BLaER1 treated with 17β-estradiol and CSF1 and Interleukin-3, amounts not matched to agents 10 nM and 100 nM (cell line): ENCODE measurements around the gene THSD7B.
"Not testable (repeated sequence)": the region's sequence is repeated elsewhere in the genome, so short reads cannot be mapped to it uniquely, and the experiment has no call there.

Experiments
- H3K27ac ChIP-seq, 11 experiments: shearing (Covaris generic); formaldehyde crosslinking; 2 replicates each; pipeline ENCODE4 v1.8.1; 2022
- H3K27me3 ChIP-seq, 11 experiments: shearing (Covaris generic); formaldehyde crosslinking; 2 replicates each; pipeline ENCODE4 v1.8.1; 2022
- H3K36me3 ChIP-seq, 11 experiments: shearing (Covaris generic); formaldehyde crosslinking; 2 replicates each; pipeline ENCODE4 v1.8.1; 2022
- H3K4me1 ChIP-seq, 10 experiments: shearing (Covaris generic); formaldehyde crosslinking; 2 replicates each; pipeline ENCODE4 v1.8.1; 2022
- H3K4me2 ChIP-seq, 11 experiments: shearing (Covaris generic); formaldehyde crosslinking; 2 replicates each; pipeline ENCODE4 v1.8.1; 2022
- H3K4me3 ChIP-seq, 10 experiments: shearing (Covaris generic); formaldehyde crosslinking; 2 replicates each; pipeline ENCODE4 v1.8.1; 2022
- H3K9ac ChIP-seq, 11 experiments: shearing (Covaris generic); formaldehyde crosslinking; 2 replicates each; pipeline ENCODE4 v1.8.1; 2022
- H3K9me3 ChIP-seq, 11 experiments: shearing (Covaris generic); formaldehyde crosslinking; replicated peaks in 1 of 11; 2 replicates each; pipeline ENCODE4 v1.8.1; 2022
- H4K20me1 ChIP-seq, 11 experiments: shearing (Covaris generic); formaldehyde crosslinking; 2 replicates each; pipeline ENCODE4 v1.8.1; 2022
- Cebpa-rat ChIP-seq, 11 experiments: shearing (Covaris generic); IDR thresholded peaks; 2 replicates each; pipeline ENCODE4 v1.8.1; 2022

Gene THSD7B

GRCh38 chr2:137096693-137097092 lies 331.3 kb downstream of the THSD7B start:
- H4K20me1 ChIP-seq = no peaks in the 10 kb centered on the region

GRCh38 chr2:137101814-137102213 lies 336.5 kb downstream of the THSD7B start:
- H3K27ac ChIP-seq, H4K20me1 ChIP-seq, H3K4me1 ChIP-seq, H3K4me2 ChIP-seq, H3K9ac ChIP-seq, H3K36me3 ChIP-seq, H3K4me3 ChIP-seq, H3K27me3 ChIP-seq: not testable (repeated sequence)
- H3K9me3 ChIP-seq = peaks cover 0 to 17% (median 4%) of the 10 kb centered on the region in 11 experiments; a peak in 6 of 22 replicates

More at GRCh38 chr2:137096693-137097092, 331.3 kb downstream of the THSD7B start:
- no peak overlapping the region for H3K27ac ChIP-seq
- H3K36me3 ChIP-seq = no peaks in the 10 kb centered on the region
- no peak for TF ChIP-seq Cebpa-rat (IDR thresholded peaks at IDR 0.05)
- H3K9me3 ChIP-seq = peaks cover 0 to 3% (median 0%) of the 10 kb centered on the region in 11 experiments; a peak in 1 of 22 replicates
- no peak overlapping the region for H3K4me2 ChIP-seq
- H3K4me3 ChIP-seq = no peak overlapping the region
- H3K27me3 ChIP-seq = no peaks in the 10 kb centered on the region
- H3K9ac ChIP-seq = no peak overlapping the region
- no peaks in the 10 kb centered on the region for H3K4me1 ChIP-seq

- no peaks in the 10 kb centered on the region for H3K27me3 ChIP-seq
- no peak overlapping the region for H3K27ac ChIP-seq
- no peak overlapping the region for H3K4me3 ChIP-seq
- no peaks in the 10 kb centered on the region for H4K20me1 ChIP-seq
- H3K9ac ChIP-seq = no peak overlapping the region
- no peaks in the 10 kb centered on the region for H3K36me3 ChIP-seq
- no peak for TF ChIP-seq Cebpa-rat (IDR thresholded peaks at IDR 0.05)
- peaks cover 0 to 10% (median 2%) of the 10 kb centered on the region in 11 experiments; a peak in 6 of 22 replicates for H3K9me3 ChIP-seq
- no peaks in the 10 kb centered on the region for H3K4me1 ChIP-seq
- H3K4me2 ChIP-seq = no peak overlapping the region
Observed at GRCh38 chr2:137107904-137108303, 342.6 kb downstream of the THSD7B start.

- no peaks in the 10 kb centered on the region for H4K20me1 ChIP-seq
- H3K36me3 ChIP-seq = no peaks in the 10 kb centered on the region
- H3K4me1 ChIP-seq = no peaks in the 10 kb centered on the region
- no peak overlapping the region for H3K4me3 ChIP-seq
- H3K27ac ChIP-seq = no peak overlapping the region
- TF ChIP-seq Cebpa-rat (IDR thresholded peaks at IDR 0.05) = no peak
- H3K9me3 ChIP-seq = 0 out of 22 replicates have a peak, but pooled peaks cover 0 to 3% (median 0%) of the 10 kb centered on the region in 11 experiments
- H3K4me2 ChIP-seq = no peak overlapping the region
- no peak overlapping the region for H3K9ac ChIP-seq
- no peaks in the 10 kb centered on the region for H3K27me3 ChIP-seq
Observed at GRCh38 chr2:137111896-137112295, 346.6 kb downstream of the THSD7B start.

GRCh38 chr2:137115081-137115794 lies 349.9 kb downstream of the THSD7B start:
- H3K4me1 ChIP-seq = no peaks in the 10 kb centered on the region
- H3K4me3 ChIP-seq = no peak overlapping the region
- no peak overlapping the region for H3K4me2 ChIP-seq
- H3K36me3 ChIP-seq = no peaks in the 10 kb centered on the region
- TF ChIP-seq Cebpa-rat (IDR thresholded peaks at IDR 0.05) = no peak
- no peaks in the 10 kb centered on the region for H3K9me3 ChIP-seq
- no peaks in the 10 kb centered on the region for H4K20me1 ChIP-seq
- H3K9ac ChIP-seq = no peak overlapping the region
- H3K27ac ChIP-seq = no peak overlapping the region
- no peaks in the 10 kb centered on the region for H3K27me3 ChIP-seq

GRCh38 chr2:137115795-137116089 lies 350.4 kb downstream of the THSD7B start:
- no peak overlapping the region for H3K4me3 ChIP-seq
- TF ChIP-seq Cebpa-rat (IDR thresholded peaks at IDR 0.05) = no peak
- H4K20me1 ChIP-seq = no peaks in the 10 kb centered on the region
- H3K4me1 ChIP-seq = no peaks in the 10 kb centered on the region
- no peak overlapping the region for H3K9ac ChIP-seq
- no peak overlapping the region for H3K4me2 ChIP-seq
- no peaks in the 10 kb centered on the region for H3K9me3 ChIP-seq
- H3K36me3 ChIP-seq = no peaks in the 10 kb centered on the region
- H3K27ac ChIP-seq = no peak overlapping the region
- H3K27me3 ChIP-seq = no peaks in the 10 kb centered on the region

- no peak overlapping the region for H3K27ac ChIP-seq
- no peaks in the 10 kb centered on the region for H4K20me1 ChIP-seq
- no peaks in the 10 kb centered on the region for H3K4me1 ChIP-seq
- H3K9me3 ChIP-seq = no peaks in the 10 kb centered on the region
- no peaks in the 10 kb centered on the region for H3K36me3 ChIP-seq
- no peak for TF ChIP-seq Cebpa-rat (IDR thresholded peaks at IDR 0.05)
- no peak overlapping the region for H3K9ac ChIP-seq
- no peaks in the 10 kb centered on the region for H3K27me3 ChIP-seq
- no peak overlapping the region for H3K4me2 ChIP-seq
- no peak overlapping the region for H3K4me3 ChIP-seq
Observed at GRCh38 chr2:137117385-137117784, 352.0 kb downstream of the THSD7B start.

- H3K27me3 ChIP-seq = no peaks in the 10 kb centered on the region
- H3K4me2 ChIP-seq = no peak overlapping the region
- no peak for TF ChIP-seq Cebpa-rat (IDR thresholded peaks at IDR 0.05)
- H3K9ac ChIP-seq = no peak overlapping the region
- H4K20me1 ChIP-seq = no peaks in the 10 kb centered on the region
- no peaks in the 10 kb centered on the region for H3K36me3 ChIP-seq
- H3K4me3 ChIP-seq = no peak overlapping the region
- no peaks in the 10 kb centered on the region for H3K9me3 ChIP-seq
- no peak overlapping the region for H3K27ac ChIP-seq
- 0 out of 20 replicates have a peak, but pooled peaks cover 0 to 2% (median 0%) of the 10 kb centered on the region in 10 experiments for H3K4me1 ChIP-seq
Observed at GRCh38 chr2:137118140-137118539, 352.8 kb downstream of the THSD7B start.

GRCh38 chr2:137123226-137123625 lies 357.9 kb downstream of the THSD7B start:
- Histone ChIP-seq H3K9me3 (no peaks in the 10 kb centered on the region), H4K20me1 (no peaks in the 10 kb centered on the region), H3K27ac (no peak overlapping the region), H3K27me3 (no peaks in the 10 kb centered on the region), H3K36me3 (no peaks in the 10 kb centered on the region), H3K4me3 (no peak overlapping the region), H3K4me2 (peak overlapping the region in 1 of 11 experiments; percentile 15; a peak in 1 of 22 replicates), H3K4me1 (0 out of 20 replicates have a peak, but pooled peaks cover 0 to 6% (median 0%) of the 10 kb centered on the region in 10 experiments), H3K9ac (no peak overlapping the region)
- no peak for TF ChIP-seq Cebpa-rat (IDR thresholded peaks at IDR 0.05)

- Histone ChIP-seq H3K27me3 (no peaks in the 10 kb centered on the region), H3K4me1 (no peaks in the 10 kb centered on the region), H3K36me3 (no peaks in the 10 kb centered on the region), H3K9me3 (peaks cover 0 to 3% (median 0%) of the 10 kb centered on the region in 11 experiments; a peak in 2 of 22 replicates), H3K4me2 (no peak overlapping the region), H3K27ac (no peak overlapping the region), H3K4me3 (no peak overlapping the region), H4K20me1 (no peaks in the 10 kb centered on the region), H3K9ac (no peak overlapping the region)
- TF ChIP-seq Cebpa-rat (IDR thresholded peaks at IDR 0.05) = no peak
Observed at GRCh38 chr2:137133225-137133624, 367.9 kb downstream of the THSD7B start.
